HCEC 1CT (cell line): ENCODE results near the gene CASP8.
"Not testable (repeated sequence)": the region's sequence is repeated elsewhere in the genome, so short reads cannot be mapped to it uniquely, and the experiment has no call there.

Source experiments
- DNase-seq: peaks from one replicate; pipeline ENCODE4 v3.0.0-alpha.2; 2017

Gene CASP8

GRCh38 chr2:201270293-201271001 is 10.1 kb downstream of the CASP8 start:
- no peak for DNase-seq

DNA sequence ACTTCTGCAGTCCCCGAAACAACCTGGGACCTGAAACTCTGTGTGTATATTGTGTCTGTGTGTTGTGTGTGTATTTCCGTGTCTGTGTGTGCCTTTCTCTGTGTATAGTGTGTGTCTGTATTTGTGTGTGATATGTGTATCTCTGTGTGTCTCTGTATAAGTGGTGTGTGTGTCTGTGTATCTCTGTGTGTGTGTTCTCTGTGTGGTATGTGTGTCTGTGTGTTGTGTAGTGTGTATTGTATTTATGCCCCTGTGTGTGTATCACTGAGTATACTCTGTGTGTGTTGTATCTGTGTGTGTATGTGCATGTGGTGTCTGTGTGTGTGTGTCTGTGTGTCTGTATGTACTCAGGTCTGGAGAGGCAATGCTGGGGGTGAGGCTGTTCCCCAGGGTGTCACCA is 11.6 kb downstream of the CASP8 start:
- DNase-seq, result no peak

- DNase-seq, result no peak
Measured at GRCh38 chr2:201273330-201273983, 13.1 kb downstream of the CASP8 start.

GRCh38 chr2:201275069-201275468 is 14.7 kb downstream of the CASP8 start:
- no peak for DNase-seq

- no peak for DNase-seq
Measured at GRCh38 chr2:201275990-201276389, 15.7 kb downstream of the CASP8 start.

- DNase-seq, result no peak
Measured at GRCh38 chr2:201276511-201276910, 16.2 kb downstream of the CASP8 start.

GRCh38 chr2:201279079-201279478 is 18.7 kb downstream of the CASP8 start:
- DNase-seq, result no peak

GRCh38 chr2:201280191-201281040 is 20.1 kb downstream of the CASP8 start:
- DNase-seq, result peak; percentile 3

- no peak for DNase-seq
Measured at GRCh38 chr2:201285499-201285898, 25.2 kb downstream of the CASP8 start.

- not testable (repeated sequence) for DNase-seq
Measured at GRCh38 chr2:201290457-201291148, 30.3 kb downstream of the CASP8 start.

DNA sequence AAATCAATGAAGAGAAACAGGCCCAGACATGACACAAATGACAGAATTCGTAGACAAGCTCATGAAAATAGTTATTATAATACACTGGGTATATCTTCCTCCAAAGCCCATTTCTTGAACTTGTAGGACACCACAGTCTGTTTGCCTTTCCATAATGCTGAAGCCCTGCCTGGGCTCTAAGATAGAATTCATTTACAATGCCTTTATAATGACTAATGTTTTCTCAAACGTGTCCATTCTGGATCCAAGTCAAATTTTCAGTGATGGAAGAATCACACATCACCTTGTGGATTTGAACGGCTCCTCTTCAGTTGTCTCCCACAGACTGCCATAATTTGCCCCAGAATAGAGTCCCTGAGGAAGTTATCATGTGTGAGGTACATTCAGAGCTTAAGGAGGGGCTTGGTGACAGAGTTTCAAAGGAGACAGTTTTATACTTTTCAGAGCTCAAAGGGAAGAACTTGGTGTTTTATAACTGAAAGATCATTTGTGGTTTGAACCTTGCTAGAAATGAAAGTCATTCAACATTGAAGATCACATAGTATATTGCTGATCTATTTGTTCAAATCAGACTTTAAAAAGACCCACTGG is 38.2 kb downstream of the CASP8 start:
- peak; percentile 15 for DNase-seq

DNA sequence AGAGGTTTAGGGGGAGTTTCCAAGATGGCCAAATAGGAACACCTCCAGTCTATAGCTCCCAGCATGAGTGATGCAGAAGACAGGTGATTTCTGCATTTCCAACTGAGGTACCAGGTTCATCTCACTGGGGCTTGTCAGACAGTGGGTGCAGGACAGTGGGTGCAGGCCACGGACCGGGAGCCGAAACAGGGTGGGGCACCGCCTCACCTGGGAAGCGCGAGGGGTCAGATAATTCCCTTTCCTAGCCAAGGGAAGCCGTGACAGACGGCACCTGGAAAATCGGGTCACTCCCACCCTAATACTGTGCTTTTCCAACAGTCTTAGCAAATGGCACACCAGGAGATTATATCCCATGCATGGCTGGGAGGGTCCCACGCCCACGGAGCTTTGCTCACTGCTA is 39.6 kb downstream of the CASP8 start:
- not testable (repeated sequence) for DNase-seq

DNA sequence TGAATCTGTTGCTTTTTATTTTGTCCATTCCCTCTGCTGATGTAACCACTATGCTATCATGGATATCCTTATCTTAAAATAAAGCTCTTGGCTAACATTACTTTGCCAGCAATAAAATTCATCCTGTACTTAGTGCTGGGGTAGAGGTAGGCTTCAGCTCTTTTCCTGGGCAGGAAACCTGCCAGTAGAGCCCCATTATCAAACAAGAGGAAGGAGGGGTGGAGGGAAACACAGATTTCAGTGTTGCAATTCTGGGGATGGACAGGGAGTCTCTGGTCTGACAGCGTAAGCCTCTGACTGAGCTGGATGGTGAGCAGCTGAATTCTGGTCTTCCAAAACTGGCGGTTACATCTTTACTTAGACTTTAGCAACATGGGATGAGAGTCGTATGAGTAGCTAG is 47.5 kb downstream of the CASP8 start:
- no peak for DNase-seq

DNA sequence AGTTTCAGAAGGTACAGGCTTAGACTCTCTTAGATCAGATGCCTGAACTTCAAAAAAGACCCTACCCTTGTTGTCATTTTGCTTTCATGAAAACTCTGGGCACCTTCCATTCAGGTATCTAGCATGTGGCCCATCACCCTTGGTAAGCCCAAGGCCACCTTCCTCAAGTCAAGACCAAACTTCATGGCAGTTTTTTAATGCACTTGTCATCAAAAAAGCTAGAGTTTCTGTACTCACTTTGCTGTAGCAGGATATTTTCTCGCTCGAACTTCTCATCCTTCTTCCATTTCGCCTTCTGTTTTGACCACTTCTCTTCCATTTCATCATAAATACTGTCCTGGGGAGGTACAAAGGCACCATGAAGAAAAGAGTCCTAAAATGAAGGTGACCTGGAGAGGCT is 48.6 kb downstream of the CASP8 start:
- DNase-seq, result no peak

- DNase-seq, result no peak
Measured at GRCh38 chr2:201313362-201313761, 53.0 kb downstream of the CASP8 start.

GRCh38 chr2:201319511-201319910 is 59.2 kb downstream of the CASP8 start:
- no peak for DNase-seq

DNA sequence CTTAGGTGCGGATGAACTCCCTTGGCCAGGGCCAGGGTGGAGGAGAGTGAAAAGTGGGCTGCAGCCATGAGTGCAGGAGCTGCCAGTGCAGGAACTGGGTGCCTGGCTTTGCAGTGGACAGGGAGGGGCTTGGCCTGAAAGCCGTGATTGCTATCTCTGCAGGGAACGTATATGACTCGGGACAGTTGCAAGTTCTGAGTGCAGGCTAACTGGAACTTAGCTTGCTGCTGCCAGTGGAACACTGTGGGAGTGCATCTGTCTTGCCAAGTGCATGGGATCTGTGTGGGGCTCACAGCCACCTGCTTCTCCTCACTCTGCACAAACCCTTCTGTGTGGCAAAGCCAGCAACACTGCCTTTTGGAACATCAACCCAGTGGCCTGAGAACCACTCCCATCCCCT is 59.9 kb downstream of the CASP8 start:
- DNase-seq, result no peak

DNA sequence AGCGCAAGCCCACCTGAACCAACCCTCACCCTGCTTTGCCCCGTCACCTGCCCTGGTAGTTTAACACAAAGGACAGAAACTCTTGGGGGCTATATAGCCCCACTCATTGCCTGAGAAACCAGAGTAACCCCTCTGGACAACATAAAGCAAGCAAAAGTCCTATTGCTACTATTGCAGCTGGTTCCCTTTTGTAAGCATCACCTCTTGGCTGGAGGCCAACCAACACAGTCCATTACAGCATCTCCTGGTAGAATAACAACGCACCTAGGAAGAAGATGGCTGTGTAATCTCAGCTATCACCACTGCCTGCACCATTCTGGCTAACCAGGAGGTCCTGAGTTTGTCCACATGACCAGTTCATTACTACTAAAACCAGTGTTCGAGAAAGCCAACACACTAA is 60.4 kb downstream of the CASP8 start:
- DNase-seq, result no peak

DNA sequence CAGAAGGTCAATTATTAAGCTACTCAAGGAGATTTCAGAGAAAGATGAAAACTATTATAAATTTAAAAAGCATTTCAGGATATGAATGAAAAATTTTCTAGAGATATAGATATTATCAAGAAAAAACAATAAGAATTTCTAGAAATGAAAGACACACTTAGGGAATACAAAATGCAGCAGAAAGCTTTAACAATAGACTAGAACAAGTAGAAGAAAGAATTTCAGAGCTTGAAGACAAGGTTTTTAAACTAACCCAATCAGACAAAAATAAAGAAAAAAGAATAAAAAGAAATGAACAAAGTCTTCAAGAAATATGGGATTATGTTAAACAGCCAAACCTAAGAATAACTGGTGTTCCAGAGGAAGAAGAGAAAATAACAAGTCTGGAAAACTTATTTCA is 62.4 kb downstream of the CASP8 start:
- no peak for DNase-seq

GRCh38 chr2:201327678-201328077 is 67.3 kb downstream of the CASP8 start:
- DNase-seq, result no peak

GRCh38 chr2:201329409-201329808 is 69.1 kb downstream of the CASP8 start:
- DNase-seq, result no peak
